Keratinocyte (primary cell): ENCODE data around the gene EIF5B. TPM values are rescaled to one million over a fixed set of nuclear protein-coding genes. Genes with fewer than 3 reads are reported as not detected.

Experiments used
- DNase-seq: peaks from one replicate; pipeline ENCODE4 v3.0.0-alpha.2; 2011; ENCODE audit warnings: low read depth, missing footprints, low spot score
- FAIRE-seq: peaks from 2 replicates; lab custom pipeline; 2011; peaks lifted over from hg19 to GRCh38; lab: Jason Lieb, UNC
- H2AFZ ChIP-seq: 2 replicates; pipeline ENCODE4 v1.6.0; 2012; ENCODE audit warnings: low read length, control low read depth, inconsistent platforms; ENCODE audit not compliant: control insufficient read depth
- H3K27ac ChIP-seq: 2 replicates; pipeline ENCODE4 v1.5.1; 2011; ENCODE audit warnings: low read length; ENCODE audit not compliant: control insufficient read depth, insufficient read depth
- H3K27me3 ChIP-seq: 3 replicates; pipeline ENCODE4 v1.6.0; 2011; ENCODE audit warnings: low read length; ENCODE audit not compliant: control insufficient read depth, insufficient read depth; ENCODE audit errors: extremely low read depth
- H3K36me3 ChIP-seq, 2 experiments: 2 replicates in 1 of 2; 3 replicates in 1 of 2; pipeline ENCODE4 v1.5.1; 2011; ENCODE audit warnings: low read length in 2 of 2, mild to moderate bottlenecking in 1 of 2; ENCODE audit not compliant: control insufficient read depth in 2 of 2, insufficient read depth in 2 of 2; ENCODE audit errors: extremely low read depth in 1 of 2
- H3K4me1 ChIP-seq: 3 replicates; pipeline ENCODE4 v1.5.1; 2011; ENCODE audit warnings: low read length; ENCODE audit not compliant: control insufficient read depth, insufficient read depth; ENCODE audit errors: extremely low read depth
- H3K4me2 ChIP-seq: 3 replicates; pipeline ENCODE4 v1.6.0; 2011; ENCODE audit warnings: low read depth, low read length; ENCODE audit not compliant: control insufficient read depth, insufficient read depth; ENCODE audit errors: extremely low read depth
- H3K4me3 ChIP-seq, 3 experiments: fragments of 200-600 bp in 1 of 3; sonication (generic) in 1 of 3; 2 replicates in 2 of 3; 3 replicates in 1 of 3; pipeline ENCODE4 v1.5.1; 2011 to 2016; ENCODE audit warnings: low read length in 3 of 3, mild to moderate bottlenecking in 3 of 3, control low read depth in 2 of 3, inconsistent platforms in 1 of 3, low read depth in 1 of 3, mixed read lengths in 1 of 3, mixed run types in 1 of 3, moderate library complexity in 1 of 3; ENCODE audit not compliant: control insufficient read depth in 2 of 3, insufficient read depth in 2 of 3; ENCODE audit errors: extremely low read depth in 1 of 3
- H3K79me2 ChIP-seq: 2 replicates; pipeline ENCODE4 v1.6.0; 2012; ENCODE audit warnings: low read length; ENCODE audit not compliant: control insufficient read depth, insufficient read depth
- H3K9ac ChIP-seq: 3 replicates; pipeline ENCODE4 v1.6.0; 2011; ENCODE audit warnings: low read length; ENCODE audit not compliant: control insufficient read depth, insufficient read depth; ENCODE audit errors: extremely low read depth
- H3K9me1 ChIP-seq: 3 replicates; pipeline ENCODE4 v1.6.0; 2011; ENCODE audit warnings: low read length; ENCODE audit not compliant: control insufficient read depth, insufficient read depth; ENCODE audit errors: extremely low read depth
- H3K9me3 ChIP-seq: 2 replicates; pipeline ENCODE4 v1.5.1; 2012; ENCODE audit warnings: low read depth, low read length; ENCODE audit not compliant: control insufficient read depth
- H4K20me1 ChIP-seq: 3 replicates; pipeline ENCODE4 v1.6.0; 2011; ENCODE audit warnings: low read length; ENCODE audit not compliant: control insufficient read depth, insufficient read depth; ENCODE audit errors: extremely low read depth
- EZH2 ChIP-seq: IDR thresholded peaks from one replicate; pipeline ENCODE4 v1.6.1; 2012; ENCODE audit warnings: inconsistent platforms, mild to moderate bottlenecking, low read length, moderate library complexity
- dilution Hi-C: fragments of 300-500 bp; cut with MboI; formaldehyde crosslinking; loops from one replicate; pipeline ENCODE4 v1.7.0; 2020; ENCODE audit warnings: low sequenced_read_pairs; ENCODE audit not compliant: extremely low pct_ligation_motif_present
- polyA plus RNA-seq, 5 experiments: library from polyadenylated mRNA; depleted of rRNA in 3 of 5; stranded (reverse) in 3 of 5; stranded (forward) in 1 of 5; unstranded in 1 of 5; fragments of >200 nt; gene quantifications; 1 replicate in 1 of 5; 2 replicates in 3 of 5; 3 replicates in 1 of 5; pipeline versions ENCODE4 v1.2.1 to v1.2.3, GENCODE V29; 2011 to 2012; ENCODE audit warnings: missing spikeins in 2 of 5, low read depth in 1 of 5, low replicate concordance in 1 of 5
- TF ChIP-seq, protein P1 (sequence below), 3 experiments: IDR thresholded peaks in 1 of 3; conservative IDR thresholded peaks in 1 of 3; optimal IDR thresholded peaks in 1 of 3; 2 replicates in 2 of 3; 3 replicates in 1 of 3; pipeline versions ENCODE3 to v1.5.1; 2011; ENCODE audit warnings: low read length in 3 of 3, mild to moderate bottlenecking in 3 of 3, moderate library complexity in 2 of 3, control low read depth in 1 of 3, inconsistent platforms in 1 of 3; ENCODE audit not compliant: insufficient read depth in 2 of 3; ENCODE audit errors: extremely low read depth in 1 of 3

The EIF5B gene
- polyA plus RNA-seq, 1 donor (not counting 4 experiments of a cell fraction or from before 2014, with no cell fraction given), result 32.6 TPM

DNA sequence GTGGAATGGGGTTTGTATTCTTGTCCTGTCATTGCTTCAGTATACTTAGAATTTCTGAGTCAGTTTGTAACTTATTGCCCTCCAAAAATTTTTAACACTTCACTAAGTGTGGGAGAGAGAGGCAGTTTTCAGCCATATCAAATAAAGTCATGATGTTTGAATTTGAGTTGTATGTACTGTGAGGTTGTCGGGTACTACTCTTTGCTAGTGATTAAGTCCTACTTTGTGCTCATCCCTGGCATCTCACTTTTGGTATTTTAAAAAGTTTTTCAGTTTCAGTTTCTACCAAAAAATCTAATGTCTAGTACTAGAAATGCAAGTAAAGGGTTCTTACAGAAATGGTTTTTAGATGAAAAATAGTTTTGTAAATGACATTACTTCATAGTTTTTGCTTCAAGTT is 40.7 kb downstream of the EIF5B start:
- Histone ChIP-seq H3K27me3 (no peaks in the 10 kb centered on the region), H2AFZ (no peak overlapping the region), H3K9me1 (no peaks in the 10 kb centered on the region), H3K9ac (no peak overlapping the region), H3K4me3 (no peak overlapping the region), H3K4me2 (no peak overlapping the region), H3K9me3 (no peaks in the 10 kb centered on the region), H3K4me1 (no peaks in the 10 kb centered on the region), H3K79me2 (no peaks in the 10 kb centered on the region), H3K27ac (no peak overlapping the region), H3K36me3 (peaks cover 16 to 27% of the 10 kb centered on the region in 2 experiments), H4K20me1 (no peaks in the 10 kb centered on the region)
- dilution Hi-C loops, result no loop called here
- TF ChIP-seq, protein P1, sequence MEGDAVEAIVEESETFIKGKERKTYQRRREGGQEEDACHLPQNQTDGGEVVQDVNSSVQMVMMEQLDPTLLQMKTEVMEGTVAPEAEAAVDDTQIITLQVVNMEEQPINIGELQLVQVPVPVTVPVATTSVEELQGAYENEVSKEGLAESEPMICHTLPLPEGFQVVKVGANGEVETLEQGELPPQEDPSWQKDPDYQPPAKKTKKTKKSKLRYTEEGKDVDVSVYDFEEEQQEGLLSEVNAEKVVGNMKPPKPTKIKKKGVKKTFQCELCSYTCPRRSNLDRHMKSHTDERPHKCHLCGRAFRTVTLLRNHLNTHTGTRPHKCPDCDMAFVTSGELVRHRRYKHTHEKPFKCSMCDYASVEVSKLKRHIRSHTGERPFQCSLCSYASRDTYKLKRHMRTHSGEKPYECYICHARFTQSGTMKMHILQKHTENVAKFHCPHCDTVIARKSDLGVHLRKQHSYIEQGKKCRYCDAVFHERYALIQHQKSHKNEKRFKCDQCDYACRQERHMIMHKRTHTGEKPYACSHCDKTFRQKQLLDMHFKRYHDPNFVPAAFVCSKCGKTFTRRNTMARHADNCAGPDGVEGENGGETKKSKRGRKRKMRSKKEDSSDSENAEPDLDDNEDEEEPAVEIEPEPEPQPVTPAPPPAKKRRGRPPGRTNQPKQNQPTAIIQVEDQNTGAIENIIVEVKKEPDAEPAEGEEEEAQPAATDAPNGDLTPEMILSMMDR (optimal IDR thresholded peaks at IDR 0.05 in 1 of 3, IDR thresholded peaks at IDR 0.05 in 1 of 3, conservative IDR thresholded peaks at IDR 0.05 in 1 of 3; ENCODE audit: extremely low read depth in 1 of 3, insufficient read depth in 2 of 3, low read length in 3 of 3), result no peak
- TF ChIP-seq EZH2, result no peak
- DNase-seq (no peak), FAIRE-seq (peak; percentile 55)

DNA sequence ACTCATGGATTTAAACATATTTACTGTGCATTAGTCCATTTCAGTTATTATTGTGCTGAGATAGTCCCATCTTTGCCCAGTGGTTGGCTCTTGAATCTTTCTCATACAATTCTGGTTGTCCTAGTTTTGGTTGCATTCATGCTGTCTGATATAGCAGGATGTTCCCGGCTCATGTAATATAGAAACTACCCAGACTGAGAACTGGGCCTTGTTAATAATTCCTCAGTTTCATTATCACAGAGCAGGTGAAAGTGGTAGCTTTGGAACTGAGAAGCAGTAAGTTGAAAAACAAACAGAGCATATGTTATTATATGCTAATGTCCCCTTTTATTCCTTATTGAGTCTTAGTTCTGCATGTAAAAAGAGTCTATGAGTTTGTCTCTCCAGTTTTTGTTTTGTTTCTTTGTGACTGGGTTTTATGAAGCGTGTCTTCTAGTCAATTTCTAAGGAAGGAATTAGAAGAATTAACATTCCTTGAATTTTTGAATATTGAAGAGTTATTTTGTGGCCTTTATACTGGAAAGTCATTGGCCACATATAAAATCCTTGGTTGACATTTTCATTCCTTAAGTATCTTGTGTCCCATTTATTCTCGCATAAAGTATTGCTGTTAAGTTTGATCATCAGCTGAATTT is 43.3 kb downstream of the EIF5B start:
- TF ChIP-seq, protein P1 (optimal IDR thresholded peaks at IDR 0.05 in 1 of 3, IDR thresholded peaks at IDR 0.05 in 1 of 3, conservative IDR thresholded peaks at IDR 0.05 in 1 of 3; ENCODE audit: extremely low read depth in 1 of 3, insufficient read depth in 2 of 3, low read length in 3 of 3), result no peak
- no peak for TF ChIP-seq EZH2
- Histone ChIP-seq H3K4me1 (no peaks in the 10 kb centered on the region), H3K9me3 (no peaks in the 10 kb centered on the region), H3K9me1 (no peaks in the 10 kb centered on the region), H3K4me3 (no peak overlapping the region), H3K36me3 (peaks cover 13 to 26% of the 10 kb centered on the region in 2 experiments), H4K20me1 (no peaks in the 10 kb centered on the region), H3K4me2 (no peak overlapping the region), H3K9ac (no peak overlapping the region), H3K27ac (no peak overlapping the region), H3K27me3 (no peaks in the 10 kb centered on the region), H3K79me2 (no peaks in the 10 kb centered on the region), H2AFZ (no peak overlapping the region)
- no peak for FAIRE-seq
- DNase-seq, result no peak
- dilution Hi-C loops, result no loop called here
